Vagina (tissue), 2 donors: ENCODE measurements around the gene GABBR2.

Experiments used
- POLR2A ChIP-seq, 2 donors: fragments of 450-650 bp; IDR thresholded peaks; one replicate each; pipeline ENCODE4 v1.6.1; 2017; ENCODE audit warnings: antibody characterized with exemption in 2 of 2, mild to moderate bottlenecking in 2 of 2, moderate library complexity in 2 of 2
- POLR2AphosphoS5 ChIP-seq, 2 donors: sonication (generic); formaldehyde crosslinking; IDR thresholded peaks; one replicate each; pipeline ENCODE4 v1.9.0; 2017; ENCODE audit warnings: antibody characterized with exemption in 2 of 2, mild to moderate bottlenecking in 2 of 2, low read depth in 1 of 2; ENCODE audit not compliant: insufficient read depth in 1 of 2
- TF ChIP-seq, protein P1 (sequence below), 3 experiments: fragments of 450-650 bp in 2 of 3; fragments of 200-600 bp in 1 of 3; sonication (generic) in 1 of 3; IDR thresholded peaks; one replicate each; pipeline ENCODE4 v1.5.1; 2017 to 2019; ENCODE audit warnings: antibody characterized with exemption in 3 of 3, mild to moderate bottlenecking in 2 of 3, moderate library complexity in 2 of 3

DNA sequence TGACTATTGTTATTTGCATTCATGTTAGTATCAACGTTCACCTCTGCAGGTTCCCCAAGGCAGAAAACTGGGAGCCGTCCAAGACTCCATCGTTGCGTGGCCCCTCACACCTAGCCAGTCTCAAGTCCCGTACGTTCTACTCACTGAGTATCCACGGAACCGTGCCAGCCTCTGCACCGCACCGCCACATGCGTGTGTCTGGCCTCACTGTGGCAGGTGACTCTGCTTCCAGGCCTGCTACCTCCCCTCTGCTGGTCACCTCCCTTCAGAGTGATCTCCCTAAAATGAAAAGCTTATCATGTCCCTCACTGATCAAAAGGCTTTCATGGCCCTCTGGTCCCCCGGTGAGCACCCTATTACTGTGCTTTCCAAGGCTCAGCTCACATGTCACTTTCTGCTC, 108.1 kb downstream of the GABBR2 start:
- TF ChIP-seq POLR2A (IDR thresholded peaks at IDR 0.05) (no peak), POLR2AphosphoS5 (IDR thresholded peaks at IDR 0.05; ENCODE audit: insufficient read depth in 1 of 2, low read depth in 1 of 2) (no peak)
- TF ChIP-seq, protein P1, sequence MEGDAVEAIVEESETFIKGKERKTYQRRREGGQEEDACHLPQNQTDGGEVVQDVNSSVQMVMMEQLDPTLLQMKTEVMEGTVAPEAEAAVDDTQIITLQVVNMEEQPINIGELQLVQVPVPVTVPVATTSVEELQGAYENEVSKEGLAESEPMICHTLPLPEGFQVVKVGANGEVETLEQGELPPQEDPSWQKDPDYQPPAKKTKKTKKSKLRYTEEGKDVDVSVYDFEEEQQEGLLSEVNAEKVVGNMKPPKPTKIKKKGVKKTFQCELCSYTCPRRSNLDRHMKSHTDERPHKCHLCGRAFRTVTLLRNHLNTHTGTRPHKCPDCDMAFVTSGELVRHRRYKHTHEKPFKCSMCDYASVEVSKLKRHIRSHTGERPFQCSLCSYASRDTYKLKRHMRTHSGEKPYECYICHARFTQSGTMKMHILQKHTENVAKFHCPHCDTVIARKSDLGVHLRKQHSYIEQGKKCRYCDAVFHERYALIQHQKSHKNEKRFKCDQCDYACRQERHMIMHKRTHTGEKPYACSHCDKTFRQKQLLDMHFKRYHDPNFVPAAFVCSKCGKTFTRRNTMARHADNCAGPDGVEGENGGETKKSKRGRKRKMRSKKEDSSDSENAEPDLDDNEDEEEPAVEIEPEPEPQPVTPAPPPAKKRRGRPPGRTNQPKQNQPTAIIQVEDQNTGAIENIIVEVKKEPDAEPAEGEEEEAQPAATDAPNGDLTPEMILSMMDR (IDR thresholded peaks at IDR 0.05), result no peak
